GM19099 (cell line): Measurements from ENCODE around the gene RUSF1.

ENCODE experiments used
- POLR2A ChIP-seq: IDR thresholded peaks from 3 replicates; pipeline ENCODE4 v1.6.1; 2011; ENCODE audit warnings: low read depth; ENCODE audit not compliant: insufficient read length; ENCODE audit errors: extremely low read depth

Gene RUSF1

DNA sequence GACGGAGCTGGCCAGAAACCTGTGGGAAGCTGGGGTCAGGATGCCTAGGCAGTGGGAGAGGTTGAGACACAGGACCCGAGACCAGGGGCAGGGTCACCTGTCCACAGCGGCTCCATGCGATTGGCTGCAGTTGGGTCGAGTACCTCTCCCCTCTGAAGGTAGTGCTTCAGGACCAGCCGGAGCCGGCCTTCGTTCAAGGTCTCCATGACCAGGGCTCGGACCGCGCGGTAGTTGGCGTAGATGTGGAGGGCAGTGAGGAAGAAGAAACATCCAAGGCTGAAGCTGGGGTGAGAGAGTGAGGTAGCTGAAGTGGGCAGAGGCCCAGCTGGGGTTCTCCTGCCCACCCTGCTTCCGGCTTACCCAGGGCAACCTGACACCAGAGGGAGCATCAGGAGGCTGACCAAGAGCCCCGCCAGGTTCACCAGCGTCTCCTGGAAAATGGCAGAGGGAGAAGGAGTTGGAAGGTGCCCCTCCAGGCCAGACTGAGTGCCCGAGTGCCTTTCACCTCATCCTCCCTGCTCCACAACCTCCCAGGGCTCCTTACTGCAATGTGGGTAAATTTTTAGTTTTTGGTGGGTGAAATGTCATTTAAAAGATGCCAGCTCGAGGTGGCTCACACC, 14.6 kb downstream of the RUSF1 start:
- no peak for TF ChIP-seq POLR2A

DNA sequence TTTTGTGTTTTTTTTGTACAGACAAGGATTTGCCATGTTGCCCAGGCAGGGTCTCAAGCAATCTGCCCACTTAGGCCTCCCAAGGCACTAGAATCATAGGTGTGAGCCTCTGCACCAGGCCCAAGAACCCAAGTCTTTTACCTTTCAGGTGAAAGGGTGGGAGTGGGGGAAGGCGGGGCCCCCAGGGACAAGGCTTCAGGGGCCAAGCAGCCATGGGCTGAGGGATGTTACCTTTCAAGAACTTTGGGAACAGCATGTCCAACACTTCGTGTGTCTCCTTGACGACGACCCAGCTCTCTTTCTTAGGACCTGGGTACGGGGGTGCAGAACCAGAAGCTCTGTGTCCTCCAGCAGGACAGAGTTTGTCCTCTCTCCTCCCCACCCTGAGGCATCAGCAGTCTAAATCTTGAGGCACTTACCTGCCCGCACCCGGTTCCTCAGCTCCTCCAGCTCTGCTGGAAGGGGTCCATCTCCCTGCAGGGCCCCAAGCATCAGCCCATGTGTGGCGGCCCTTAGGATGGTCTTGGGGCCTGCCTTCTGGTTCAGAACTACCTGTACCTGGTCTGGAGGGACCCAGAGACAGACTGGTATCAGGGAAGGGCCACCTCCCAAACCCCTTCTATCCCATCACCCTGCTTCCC, 16.3 kb downstream of the RUSF1 start:
- no peak for TF ChIP-seq POLR2A

- TF ChIP-seq POLR2A, result no peak
Observed at GRCh38 chr16:31489616-31490584, 18.3 kb downstream of the RUSF1 start.

DNA sequence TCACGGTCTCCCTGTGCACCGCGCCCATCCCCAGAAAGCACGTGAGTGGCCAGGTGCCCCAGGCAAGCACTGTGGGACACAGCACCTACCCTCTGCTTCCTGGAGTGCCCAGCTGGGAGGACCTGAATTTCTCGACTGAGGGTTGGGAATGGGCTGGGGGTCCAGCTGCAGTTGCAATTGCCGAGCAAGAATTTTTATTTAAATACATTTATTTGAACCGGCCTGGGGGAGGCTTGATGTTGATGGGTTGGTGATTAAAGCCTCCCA, 19.0 kb downstream of the RUSF1 start:
- TF ChIP-seq POLR2A, result no peak

DNA sequence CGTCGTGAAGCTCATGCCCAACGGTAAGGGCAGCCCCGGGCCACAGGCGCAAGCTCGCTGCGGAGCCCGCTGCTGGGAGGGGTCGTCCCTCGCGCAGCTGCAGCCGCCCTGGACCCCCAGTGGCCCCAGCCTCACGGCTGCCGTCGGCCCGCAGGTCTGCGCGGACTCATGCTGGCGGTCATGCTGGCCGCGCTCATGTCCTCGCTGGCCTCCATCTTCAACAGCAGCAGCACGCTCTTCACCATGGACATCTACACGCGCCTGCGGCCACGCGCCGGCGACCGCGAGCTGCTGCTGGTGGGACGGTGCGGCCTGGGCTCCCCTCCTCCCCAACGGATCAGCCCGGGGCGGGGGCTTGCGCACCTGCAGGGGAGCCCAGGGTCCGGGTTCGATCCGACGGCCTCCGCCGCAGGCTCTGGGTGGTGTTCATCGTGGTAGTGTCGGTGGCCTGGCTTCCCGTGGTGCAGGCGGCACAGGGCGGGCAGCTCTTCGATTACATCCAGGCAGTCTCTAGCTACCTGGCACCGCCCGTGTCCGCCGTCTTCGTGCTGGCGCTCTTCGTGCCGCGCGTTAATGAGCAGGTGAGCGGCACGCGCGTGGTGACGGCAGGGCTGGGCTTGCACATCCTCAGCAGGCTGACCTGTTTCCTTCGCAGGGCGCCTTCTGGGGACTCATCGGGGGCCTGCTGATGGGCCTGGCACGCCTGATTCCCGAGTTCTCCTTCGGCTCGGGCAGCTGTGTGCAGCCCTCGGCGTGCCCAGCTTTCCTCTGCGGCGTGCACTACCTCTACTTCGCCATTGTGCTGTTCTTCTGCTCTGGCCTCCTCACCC, 19.5 kb downstream of the RUSF1 start:
- no peak for TF ChIP-seq POLR2A

DNA sequence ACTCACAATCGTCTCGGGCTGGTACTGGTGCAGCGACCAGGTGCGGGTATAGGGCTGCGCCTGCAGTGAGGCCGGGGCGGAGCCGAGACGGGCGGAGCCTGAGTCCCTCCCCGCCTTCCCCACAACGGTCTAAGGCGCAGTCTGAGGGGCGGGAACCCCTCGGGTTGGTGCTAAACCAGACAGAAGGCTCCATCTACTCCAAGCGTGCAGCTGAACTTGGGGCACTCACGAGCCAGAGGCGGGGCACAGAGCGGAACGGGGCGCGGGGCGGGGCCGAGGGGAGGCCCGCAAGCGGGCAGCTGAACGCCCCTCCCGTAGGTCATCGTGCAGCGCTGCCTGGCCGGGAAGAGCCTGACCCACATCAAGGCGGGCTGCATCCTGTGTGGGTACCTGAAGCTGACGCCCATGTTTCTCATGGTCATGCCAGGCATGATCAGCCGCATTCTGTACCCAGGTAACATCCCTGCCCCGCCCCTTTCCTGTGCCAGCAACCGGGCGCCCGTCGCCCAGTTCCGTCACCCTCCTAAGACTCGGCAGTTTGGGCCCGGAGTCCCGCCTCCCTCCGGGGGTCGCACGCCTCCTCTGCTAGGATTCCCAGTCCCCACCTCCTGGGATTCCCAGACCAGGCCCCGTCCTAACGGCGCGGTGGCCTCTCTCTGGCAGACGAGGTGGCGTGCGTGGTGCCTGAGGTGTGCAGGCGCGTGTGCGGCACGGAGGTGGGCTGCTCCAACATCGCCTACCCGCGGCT, 20.3 kb downstream of the RUSF1 start:
- TF ChIP-seq POLR2A, result no peak

- TF ChIP-seq POLR2A, result no peak
Observed at GRCh38 chr16:31487071-31487719, 21.0 kb downstream of the RUSF1 start.

DNA sequence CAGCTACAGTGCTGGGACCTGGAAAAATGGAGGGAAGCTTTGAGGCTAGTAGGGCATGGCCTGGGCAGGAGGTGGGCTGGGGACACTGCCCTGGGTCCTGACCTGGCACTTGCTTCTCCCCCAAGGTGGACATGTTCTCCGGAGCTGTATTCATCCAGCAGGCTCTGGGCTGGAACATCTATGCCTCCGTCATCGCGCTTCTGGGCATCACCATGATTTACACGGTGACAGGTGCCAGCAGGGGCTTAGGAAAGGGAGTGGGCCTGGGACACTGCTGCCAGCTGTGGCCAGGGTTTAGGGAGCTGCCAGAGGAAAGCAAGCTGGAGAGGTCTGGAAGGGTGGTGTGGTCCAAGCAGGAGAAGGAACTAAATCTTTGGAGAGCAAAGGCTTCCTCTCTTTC, 22.1 kb downstream of the RUSF1 start:
- TF ChIP-seq POLR2A, result no peak

DNA sequence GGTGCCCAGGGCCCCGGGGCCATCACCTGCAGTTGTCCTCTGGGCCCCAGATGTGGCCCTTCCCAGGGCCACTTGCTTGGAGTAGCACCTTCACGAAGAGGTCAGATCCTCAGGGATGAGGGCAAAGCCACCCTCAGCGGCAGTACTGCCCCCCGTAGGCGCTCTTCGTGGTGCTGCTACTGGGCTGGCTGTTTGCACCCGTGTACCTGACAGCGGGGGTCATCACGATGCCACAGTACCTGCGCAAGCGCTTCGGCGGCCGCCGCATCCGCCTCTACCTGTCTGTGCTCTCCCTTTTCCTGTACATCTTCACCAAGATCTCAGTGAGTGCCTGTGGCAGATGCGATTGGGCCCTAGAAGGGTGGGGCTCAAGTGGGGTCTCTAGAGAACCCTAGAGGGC, 22.6 kb downstream of the RUSF1 start:
- TF ChIP-seq POLR2A, result no peak

- no peak for TF ChIP-seq POLR2A
Observed at GRCh38 chr16:31484491-31485171, 23.6 kb downstream of the RUSF1 start.

DNA sequence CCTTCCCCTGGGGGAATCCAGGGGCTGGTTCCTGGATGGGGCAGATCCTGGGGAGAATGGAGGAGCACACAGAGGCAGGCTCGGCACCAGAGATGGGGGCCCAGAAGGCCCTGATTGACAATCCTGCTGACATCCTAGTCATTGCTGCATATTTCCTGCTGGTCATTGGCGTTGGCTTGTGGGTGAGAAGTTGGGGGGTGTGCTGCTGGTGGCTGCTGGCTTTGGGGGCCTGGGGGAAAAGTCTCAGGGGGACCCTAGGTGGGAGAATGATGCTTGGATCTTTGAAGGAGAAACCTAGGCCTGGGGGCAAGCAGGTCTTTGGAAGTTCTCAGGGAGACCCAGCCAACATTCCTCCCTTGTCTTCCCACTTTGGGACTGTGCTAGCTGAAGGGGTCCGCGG, 25.1 kb downstream of the RUSF1 start, which contains the start of gene SLC5A2:
SLC5A2 (plus strand) TSS at position 43 of the 400 bp plus-strand sequence; CDS start at position 57, 14 bp downstream.
- TF ChIP-seq POLR2A, result no peak

DNA sequence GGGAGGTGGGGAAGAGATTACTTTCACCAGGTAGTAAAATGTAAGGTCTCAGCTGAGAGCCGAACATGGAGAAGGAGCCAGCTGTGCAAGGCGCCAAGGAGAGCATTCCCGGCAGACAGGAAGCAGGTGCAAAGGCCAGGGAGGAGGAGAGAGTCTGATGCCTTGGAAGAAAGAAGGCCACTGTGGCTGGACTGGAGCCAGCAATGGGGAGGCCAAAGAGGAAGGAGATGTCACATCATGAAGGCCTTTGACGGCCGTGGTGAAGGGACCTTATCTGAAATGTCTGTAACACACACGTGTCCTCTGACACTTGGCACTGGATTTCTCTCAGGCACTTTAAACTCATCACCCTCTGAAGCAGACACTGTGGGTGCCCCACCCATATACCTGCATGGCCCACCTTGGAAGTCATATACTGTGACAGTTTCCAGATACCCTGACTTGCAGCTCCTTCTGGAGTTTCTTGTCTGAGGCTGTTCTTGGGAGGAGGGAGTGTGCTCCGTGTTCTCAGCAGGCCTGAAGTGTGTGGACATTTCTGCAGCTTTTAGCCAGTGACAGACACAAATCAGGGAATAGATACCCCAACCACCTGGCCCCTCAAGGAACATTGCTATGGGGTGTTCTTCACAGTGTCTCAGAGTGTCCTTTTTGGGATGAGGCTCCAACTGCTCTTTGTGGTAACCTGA, 27.2 kb downstream of the RUSF1 start:
- no peak for TF ChIP-seq POLR2A

DNA sequence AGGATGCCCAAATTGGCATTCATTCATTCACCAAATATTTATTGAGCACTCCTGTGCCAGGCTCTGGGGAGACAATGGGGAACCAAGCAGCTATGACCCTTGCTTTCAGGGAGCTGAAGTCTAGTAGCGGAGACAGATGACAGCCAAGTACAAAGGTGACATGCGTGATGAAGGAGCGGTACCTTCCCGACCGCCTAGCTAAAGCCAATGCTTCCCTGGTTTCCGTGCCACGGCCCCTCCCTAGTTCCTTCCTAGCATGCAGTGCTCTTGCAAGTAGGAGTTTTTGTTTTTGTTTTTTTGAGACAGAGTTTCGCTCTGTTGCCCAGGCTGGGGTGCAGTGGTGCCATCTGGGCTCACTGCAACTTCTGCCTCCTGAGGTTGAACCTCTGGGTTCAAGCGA, 28.4 kb downstream of the RUSF1 start:
- TF ChIP-seq POLR2A, result no peak

DNA sequence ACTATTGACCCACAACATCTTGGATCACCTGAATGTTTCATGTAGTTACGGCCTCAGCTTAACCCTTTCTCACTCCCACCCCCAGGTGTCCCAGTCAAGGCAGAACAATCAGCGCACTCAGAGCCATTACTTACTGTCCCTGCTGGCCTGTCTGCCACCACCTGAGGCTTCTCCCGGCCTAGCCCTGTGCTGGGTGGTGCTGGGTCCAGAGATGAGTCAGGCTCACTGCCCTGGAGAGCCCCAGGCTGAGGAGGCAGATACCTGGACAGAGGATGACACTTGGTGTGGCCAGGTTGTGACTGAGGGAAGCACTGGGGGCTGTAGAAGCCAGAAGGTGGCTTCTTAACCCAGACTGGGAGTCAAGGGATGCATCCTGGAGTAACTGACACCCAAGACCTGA, 29.2 kb downstream of the RUSF1 start:
- TF ChIP-seq POLR2A, result no peak
